NOMO-1 (cell line): Measurements from ENCODE around the gene COL4A1.

Source experiments
- DNase-seq, 2 experiments: peaks; one replicate each; lab custom pipeline; 2025; ENCODE audit not compliant: unreplicated experiment in 2 of 2; lab: John Stamatoyannopoulos, UW

COL4A1 gene

GRCh38 chr13:110149036-110149435, 157.9 kb downstream of the COL4A1 start:
- DNase-seq = no peak

DNA sequence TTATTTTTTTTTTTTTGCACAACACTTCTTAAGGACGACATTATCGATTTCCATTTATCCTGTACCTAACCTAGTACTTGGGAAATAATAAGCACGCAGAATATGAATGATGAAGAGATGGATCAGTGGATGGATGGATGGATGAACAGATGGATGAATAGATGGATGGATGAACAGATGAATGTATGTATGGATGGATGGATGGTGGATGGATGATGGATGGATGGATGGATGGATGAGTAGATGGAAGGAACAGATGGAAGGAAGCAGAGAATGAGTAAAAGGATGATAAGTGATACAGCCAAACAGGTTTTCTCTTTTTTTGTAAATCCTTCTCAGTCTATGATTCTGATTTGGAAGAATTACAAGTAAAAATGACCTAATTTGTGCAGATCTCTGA, 166.9 kb downstream of the COL4A1 start:
- no peak for DNase-seq

DNA sequence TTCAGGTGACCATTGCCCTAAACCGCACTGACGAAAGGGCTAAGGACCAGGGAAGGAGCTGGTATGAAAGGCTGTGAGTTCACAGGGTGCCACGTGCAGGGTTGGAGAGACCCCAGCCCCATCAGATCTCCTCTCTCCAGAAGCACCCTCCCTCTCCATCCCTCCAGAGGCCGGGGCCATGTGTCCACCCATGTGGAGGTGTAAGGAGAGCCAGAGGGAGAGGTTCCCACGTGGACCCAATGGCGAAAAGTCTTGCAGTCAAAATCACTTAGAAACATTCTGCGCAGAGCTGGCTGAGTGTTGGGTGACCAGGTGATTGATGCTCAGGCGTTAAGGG, 168.3 kb downstream of the COL4A1 start:
- DNase-seq = no peak

- peak; percentile 88 to 97 for DNase-seq
These were observed 168.8 kb downstream of the COL4A1 start for GRCh38 chr13:110138010-110138699.

GRCh38 chr13:110137680-110138009, 169.3 kb downstream of the COL4A1 start:
- peak in 1 of 2 experiments; percentile 97 for DNase-seq

GRCh38 chr13:110136660-110137585, 170.0 kb downstream of the COL4A1 start:
- no peak for DNase-seq

GRCh38 chr13:110135977-110136597, 170.9 kb downstream of the COL4A1 start:
- DNase-seq = no peak

- DNase-seq = peak in 1 of 2 experiments; percentile 53
These were observed 172.2 kb downstream of the COL4A1 start for GRCh38 chr13:110134801-110135200.

DNA sequence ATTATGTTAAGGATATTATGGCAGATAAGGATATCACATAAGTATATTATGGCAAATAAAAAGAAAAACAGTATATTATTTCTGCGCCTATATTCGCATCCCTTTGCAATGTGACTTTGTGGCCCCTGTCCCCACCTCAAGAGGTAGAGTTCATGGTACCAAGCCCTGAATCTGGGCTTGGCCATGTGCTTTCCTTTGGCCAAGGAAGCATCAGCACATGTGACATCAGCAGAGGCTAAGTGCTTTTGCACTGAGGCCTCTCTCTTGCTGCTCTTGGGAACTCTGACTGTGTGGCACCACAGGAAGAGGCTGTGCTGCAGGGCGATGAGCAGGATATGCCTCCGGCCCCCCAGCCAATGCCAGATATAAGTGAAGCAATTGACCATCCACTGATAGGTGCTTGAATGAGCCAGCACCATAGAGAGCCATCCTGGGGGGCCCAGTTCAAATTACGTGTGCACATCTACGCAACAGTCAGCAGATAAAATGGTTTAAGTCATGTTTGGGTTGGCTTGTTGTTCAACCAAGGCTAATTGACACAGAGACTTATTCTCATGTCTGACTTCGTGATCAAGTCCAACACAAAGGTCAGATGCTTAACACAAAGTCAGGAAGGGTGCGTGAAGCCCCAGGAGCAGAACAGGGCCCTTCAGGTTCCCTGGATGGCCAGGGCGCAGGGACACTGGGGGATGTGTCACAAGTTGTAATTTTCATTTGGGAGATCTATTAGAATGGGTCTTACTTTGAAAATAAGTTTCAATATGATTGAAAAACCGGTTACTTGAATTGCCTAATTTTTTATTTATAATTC, 173.3 kb downstream of the COL4A1 start:
- DNase-seq = no peak

DNA sequence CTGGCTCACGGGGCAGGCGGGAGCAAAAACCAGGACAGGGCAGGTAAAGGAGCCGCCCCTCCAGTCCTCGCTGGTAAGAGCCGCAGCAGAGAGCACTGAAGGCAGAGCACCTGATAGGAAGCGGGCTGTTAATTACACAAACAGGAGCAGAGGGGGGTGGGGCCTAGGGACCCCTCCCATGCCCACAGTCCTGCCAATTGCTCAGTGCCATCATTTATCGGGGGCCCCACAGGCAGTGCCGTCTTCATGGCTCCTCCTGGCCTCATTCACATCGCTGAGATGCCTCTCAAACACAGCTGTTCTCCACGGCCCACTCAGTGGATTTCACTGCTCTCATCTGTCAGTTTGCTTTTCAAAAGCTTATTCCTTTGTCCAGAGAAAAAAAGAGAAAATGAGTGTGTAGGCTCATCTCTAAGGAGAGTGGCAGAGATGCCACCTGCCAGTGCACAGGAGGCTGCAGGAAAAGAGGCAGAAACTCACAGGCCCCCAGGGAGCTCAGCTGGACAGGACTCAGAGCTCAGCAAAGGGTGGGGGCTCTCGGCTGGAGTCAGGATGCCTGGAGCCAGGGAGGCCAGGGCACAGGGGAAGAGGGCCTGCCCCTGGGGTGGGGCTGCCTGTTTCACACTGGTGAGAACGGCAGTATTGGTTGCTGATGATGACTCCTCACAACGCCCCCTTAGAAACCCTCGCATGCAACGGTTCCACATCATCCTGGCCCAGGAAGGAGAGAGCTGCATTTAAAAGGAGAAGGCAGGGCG, 174.6 kb downstream of the COL4A1 start:
- DNase-seq = no peak

DNA sequence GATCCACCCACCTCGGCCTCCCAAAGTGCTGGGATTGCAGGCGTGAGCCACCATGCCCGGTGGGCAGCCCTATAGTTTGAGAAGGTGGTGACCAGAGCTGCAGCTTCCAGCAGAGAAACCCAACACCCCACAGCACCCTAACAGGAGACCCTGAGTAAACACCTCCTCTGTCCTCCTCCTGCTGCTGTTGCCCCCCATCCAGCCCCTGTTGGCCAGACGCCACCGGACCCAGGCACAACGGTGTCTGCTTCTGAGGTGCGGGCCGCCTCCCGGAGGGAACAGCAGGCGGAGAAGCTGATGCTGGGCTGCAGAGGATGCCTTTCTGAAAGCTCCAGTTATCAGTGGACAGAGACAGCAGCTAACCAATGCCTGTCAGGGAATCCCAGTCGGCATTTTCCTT, 175.5 kb downstream of the COL4A1 start:
- DNase-seq = no peak

- DNase-seq = no peak
These were observed 176.5 kb downstream of the COL4A1 start for GRCh38 chr13:110130431-110130830.

DNA sequence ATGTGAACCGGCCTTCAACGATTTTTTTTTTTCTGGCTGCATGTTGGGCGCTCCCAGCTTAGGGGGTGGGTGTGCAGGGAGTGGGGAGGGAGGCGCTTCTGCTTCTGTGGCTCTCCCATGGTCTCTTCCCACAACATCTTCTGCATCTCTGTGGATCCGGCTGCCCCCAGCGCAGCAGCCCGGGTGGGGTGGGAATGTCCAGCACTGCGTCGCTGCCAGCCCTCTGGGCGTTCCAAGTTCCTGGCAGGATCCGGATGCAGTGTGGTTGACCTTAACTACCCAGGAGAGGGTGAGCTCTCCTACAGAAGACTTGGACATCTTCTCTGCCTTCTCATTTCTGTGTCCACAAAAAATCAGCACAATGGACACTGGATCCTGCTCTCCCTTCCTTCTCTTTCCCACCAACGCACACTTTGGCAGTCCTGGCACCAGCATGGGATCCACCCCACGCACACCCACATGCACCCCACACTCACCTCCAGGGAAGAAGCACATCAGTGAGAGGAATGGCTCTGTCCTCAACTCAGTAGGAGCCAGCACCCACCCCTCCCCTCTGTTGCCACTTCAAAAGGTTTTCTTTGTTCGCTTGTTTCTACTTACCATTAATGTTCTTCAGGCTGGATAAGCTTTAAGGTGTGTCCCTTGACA, 177.3 kb downstream of the COL4A1 start:
- no peak for DNase-seq

DNA sequence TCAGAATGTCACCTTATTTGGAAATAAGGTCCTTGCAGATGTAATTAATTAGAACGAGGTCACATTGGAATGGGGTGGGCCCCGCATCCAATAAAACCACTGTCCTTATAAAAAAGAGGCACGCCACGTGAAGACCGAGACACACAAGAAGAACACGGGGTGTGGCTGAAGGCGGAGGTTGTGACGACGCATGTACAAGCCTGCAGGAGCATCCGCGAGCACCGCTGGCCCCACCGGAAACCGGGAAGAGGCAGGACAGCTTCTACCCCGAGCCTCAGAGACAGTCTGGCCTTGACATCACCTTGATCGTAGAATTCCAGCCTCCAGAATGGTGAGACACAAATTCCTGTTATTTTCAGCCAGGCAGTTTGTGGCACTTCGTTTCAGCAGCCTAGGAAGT, 177.9 kb downstream of the COL4A1 start:
- no peak for DNase-seq

GRCh38 chr13:110128546-110128945, 178.4 kb downstream of the COL4A1 start:
- DNase-seq = no peak

DNA sequence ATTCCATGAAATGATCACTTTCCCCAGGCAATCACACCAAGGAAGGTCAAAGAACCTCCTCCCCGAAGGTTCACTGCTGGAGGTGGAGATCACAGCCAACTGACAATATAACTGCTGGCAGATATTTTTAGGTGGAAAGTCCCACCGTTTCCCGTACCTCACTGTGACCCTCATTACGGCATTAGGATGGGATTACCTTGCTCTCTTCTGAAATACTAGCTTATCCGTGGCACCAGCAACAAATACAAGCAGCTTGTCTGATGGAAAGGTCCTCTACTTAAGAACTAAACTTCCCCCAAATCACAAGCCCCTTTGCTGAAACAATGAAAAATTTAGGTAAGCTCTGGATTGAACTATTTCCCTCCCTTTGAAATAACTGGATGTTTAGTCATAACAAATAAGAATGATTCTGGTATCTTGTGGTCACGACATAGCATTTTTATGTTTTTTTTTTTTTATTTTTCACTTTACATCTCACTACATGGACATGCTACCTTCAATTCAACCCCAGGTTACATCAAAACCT, 178.9 kb downstream of the COL4A1 start:
- DNase-seq = no peak

DNA sequence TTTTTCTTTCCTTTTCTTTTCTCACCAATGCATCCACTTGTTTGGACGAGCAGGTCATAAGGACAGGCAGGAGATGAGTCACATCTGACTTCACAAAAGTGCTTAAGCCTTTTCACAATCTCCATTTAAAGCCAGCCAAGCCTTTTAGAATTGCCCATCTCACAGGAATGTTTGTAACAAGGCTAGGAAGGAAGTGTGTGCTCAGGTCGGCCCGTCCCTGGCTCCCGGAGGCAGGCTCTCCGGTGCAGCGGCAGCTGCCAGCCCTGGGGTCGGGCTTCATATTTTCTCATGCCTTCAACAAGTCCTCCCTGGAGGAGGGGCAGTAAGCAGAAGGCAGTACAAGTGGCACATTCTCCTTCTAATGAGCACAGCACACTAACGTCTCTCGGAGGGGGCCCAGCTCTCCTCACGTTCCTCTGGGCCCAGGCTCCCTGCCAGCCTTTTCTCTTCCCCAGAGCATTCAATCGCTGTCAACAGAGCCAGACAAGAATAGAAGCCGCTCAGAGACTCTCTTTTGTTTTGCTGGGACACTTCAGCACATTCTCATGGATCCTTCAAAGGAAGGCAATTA, 180.5 kb downstream of the COL4A1 start:
- no peak for DNase-seq

DNA sequence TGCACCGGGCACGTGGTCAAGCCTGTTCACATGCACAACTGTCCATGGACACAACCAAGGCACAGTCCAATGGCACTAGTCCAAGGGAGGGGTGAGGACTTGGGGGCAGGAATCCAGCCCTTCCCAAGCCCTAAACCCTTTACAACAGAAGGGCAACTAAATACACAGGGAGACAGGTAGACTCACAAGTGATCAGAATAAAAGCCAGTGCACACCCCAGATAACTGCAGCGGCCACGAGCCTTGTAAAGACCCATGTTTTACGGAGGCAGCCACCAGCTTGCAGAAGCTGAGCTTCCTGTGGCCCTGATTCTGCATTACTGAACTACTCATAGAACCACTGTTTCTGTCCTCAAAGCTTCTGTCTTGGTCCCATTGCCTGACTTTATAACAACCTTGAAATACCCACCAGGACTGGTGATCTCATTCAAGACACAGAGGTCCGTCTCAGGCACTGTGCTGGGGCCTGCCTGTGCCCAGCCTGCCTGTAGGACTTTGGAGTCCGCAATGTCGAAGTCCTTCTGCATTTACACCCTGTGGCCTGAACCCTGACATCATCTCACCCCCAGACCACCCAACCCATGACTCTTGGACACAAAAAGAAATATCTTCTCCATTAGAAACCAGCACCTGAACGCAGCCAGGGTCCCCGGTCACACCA, 181.2 kb downstream of the COL4A1 start:
- DNase-seq = no peak

- DNase-seq = no peak
These were observed 181.8 kb downstream of the COL4A1 start for GRCh38 chr13:110125157-110125556.
